ENCODE results near the gene CHKA. TPM values are rescaled to one million over a fixed set of nuclear protein-coding genes. Genes with fewer than 3 reads are reported as not detected.

CHKA gene
- total RNA-seq, 1 donor: 23.1 TPM

GRCh38 chr11:68032003-68032402 lies 89.2 kb downstream of the CHKA start:
- H3K9me3 ChIP-seq (ENCODE audit: low read depth, low read length): no peaks in the 10 kb centered on the region
- H3K4me1 ChIP-seq (ENCODE audit: insufficient read depth, low read length): peaks cover 44% of the 10 kb centered on the region
- H3K27me3 ChIP-seq (ENCODE audit: insufficient read depth, low read length): no peaks in the 10 kb centered on the region
- H3K4me3 ChIP-seq (ENCODE audit: low read length): no peak overlapping the region

- Histone ChIP-seq H3K4me1 (ENCODE audit: insufficient read depth, low read length) (peaks cover 35% of the 10 kb centered on the region), H3K27me3 (ENCODE audit: insufficient read depth, low read length) (no peaks in the 10 kb centered on the region), H3K4me3 (ENCODE audit: low read length) (peak overlapping the region; percentile 75), H3K9me3 (ENCODE audit: low read depth, low read length) (no peaks in the 10 kb centered on the region)
These were observed 90.1 kb downstream of the CHKA start for GRCh38 chr11:68031144-68031464.

DNA sequence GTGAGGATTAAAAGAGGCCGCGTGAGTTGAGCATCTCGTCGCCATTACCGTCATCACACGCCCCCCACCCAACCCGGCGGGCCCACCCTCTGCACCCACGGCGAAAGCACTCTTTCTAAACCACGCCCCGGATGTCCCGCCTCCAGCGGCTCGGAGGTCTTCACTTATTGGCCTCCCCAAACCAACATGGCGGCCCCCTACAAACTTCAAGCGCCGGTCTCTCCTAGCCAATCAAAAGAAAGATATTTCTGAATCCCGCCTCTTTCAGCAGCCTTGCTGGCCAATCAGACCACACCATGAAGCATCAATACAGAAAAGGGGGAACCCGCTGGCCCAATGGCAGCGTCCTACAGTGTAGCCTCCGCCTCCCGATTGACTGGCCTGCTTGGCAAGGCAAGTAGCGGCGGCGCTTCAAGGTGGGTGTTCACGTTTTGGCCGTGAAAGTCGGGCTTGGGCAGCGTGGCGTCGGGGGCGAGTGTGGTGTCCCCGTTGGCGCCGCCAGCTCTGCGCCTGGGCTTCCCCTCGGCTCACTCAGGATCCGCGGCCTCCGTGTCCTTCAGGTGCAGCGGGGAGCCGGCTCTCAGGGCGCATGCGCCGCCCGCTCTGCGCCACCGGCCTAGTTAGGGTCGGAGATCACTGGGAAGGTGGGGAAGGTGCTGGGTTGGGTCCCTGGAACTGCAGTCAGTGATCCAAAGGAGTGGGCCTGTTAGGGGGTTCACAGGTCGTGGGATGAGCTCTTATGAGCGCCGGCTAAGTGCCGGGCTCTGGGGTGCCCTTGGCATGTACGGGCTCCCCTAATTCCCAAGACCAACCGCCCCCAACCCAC lies 90.7 kb downstream of the CHKA start, which contains the start of gene NDUFS8:
Gene NDUFS8, plus strand, starts transcription at position 364 of the 826 bp plus-strand sequence. CDS start 1,471 bp downstream, outside the sequence.
- peaks cover 29% of the 10 kb centered on the region for H3K4me1 ChIP-seq (ENCODE audit: insufficient read depth, low read length)
- H3K4me3 ChIP-seq (ENCODE audit: low read length): peak within 1 kb of the TSS; percentile 75
- no peaks in the 10 kb centered on the region for H3K27me3 ChIP-seq (ENCODE audit: insufficient read depth, low read length)
- no peaks in the 10 kb centered on the region for H3K9me3 ChIP-seq (ENCODE audit: low read depth, low read length)

- peaks cover 24% of the 10 kb centered on the region for H3K4me1 ChIP-seq (ENCODE audit: insufficient read depth, low read length)
- no peaks in the 10 kb centered on the region for H3K27me3 ChIP-seq (ENCODE audit: insufficient read depth, low read length)
These were observed 92.2 kb downstream of the CHKA start for GRCh38 chr11:68028802-68029545.

DNA sequence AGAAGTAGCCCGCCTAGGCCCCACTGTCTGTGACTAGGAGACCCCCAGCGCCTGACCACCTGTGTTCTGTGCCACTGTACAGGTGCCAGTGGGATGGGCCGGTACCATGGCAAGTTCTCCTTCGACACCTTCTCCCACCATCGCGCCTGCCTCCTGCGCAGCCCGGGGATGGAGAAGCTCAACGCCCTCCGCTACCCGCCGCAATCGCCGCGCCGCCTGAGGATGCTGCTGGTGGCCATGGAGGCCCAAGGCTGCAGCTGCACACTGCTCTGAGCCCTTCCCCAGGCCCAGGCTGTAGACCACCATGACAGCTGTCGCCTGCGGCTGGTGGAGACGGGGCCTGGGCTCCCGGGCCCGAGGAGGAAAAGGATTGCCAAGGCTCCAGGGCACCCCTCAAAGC lies 93.5 kb downstream of the CHKA start:
- H3K9me3 ChIP-seq (ENCODE audit: low read depth, low read length): no peaks in the 10 kb centered on the region
- H3K27me3 ChIP-seq (ENCODE audit: insufficient read depth, low read length): no peaks in the 10 kb centered on the region
- H3K4me3 ChIP-seq (ENCODE audit: low read length): no peak overlapping the region
- peaks cover 24% of the 10 kb centered on the region for H3K4me1 ChIP-seq (ENCODE audit: insufficient read depth, low read length)

More at GRCh38 chr11:68028802-68029545, 92.2 kb downstream of the CHKA start:
- no peaks in the 10 kb centered on the region for H3K9me3 ChIP-seq (ENCODE audit: low read depth, low read length)
- no peak overlapping the region for H3K4me3 ChIP-seq (ENCODE audit: low read length)

GRCh38 chr11:68026391-68027105 lies 94.6 kb downstream of the CHKA start:
- H3K27me3 ChIP-seq (ENCODE audit: insufficient read depth, low read length): no peaks in the 10 kb centered on the region
- H3K9me3 ChIP-seq (ENCODE audit: low read depth, low read length): no peaks in the 10 kb centered on the region
- H3K4me3 ChIP-seq (ENCODE audit: low read length): no peak overlapping the region
- peaks cover 17% of the 10 kb centered on the region for H3K4me1 ChIP-seq (ENCODE audit: insufficient read depth, low read length)

DNA sequence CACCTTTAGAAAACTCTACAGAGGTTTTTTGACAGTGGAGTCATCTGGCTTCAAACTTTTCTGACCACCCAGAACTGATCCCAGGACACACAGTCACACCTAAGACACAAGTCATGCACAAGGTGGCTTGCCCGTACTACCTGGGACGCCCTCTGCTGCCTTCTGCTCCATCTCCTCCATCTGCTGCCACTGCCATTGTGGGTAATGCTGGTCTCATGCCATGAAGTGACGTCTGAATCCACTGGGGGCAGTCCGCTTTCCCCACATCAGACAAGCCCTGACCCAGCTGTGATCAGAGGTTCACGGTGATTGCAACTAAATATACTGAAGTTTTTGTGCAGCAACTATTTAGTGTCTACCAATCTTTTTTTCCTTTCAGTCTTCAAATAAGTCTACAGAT lies 96.1 kb downstream of the CHKA start:
- Histone ChIP-seq H3K27me3 (ENCODE audit: insufficient read depth, low read length) (no peaks in the 10 kb centered on the region), H3K4me3 (ENCODE audit: low read length) (no peak overlapping the region), H3K9me3 (ENCODE audit: low read depth, low read length) (no peaks in the 10 kb centered on the region)

DNA sequence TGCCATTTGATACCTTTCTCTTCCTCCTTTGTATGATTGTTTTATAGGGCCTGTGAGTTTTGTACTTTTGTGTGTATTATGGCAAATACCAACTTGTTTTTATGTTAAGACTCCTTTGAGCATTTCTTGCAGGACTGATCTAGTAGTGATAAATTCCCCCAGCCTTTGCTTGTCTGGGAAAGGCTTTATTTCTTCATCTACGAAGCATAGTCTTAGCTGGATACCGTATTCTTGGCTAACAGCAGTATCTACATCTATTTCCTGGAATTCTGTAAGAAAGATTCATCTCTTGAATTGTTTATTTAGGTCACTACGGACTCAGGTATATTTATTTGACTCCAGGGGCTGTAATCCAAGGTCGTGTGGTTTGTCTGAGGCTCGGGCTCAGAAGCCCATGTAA lies 96.7 kb downstream of the CHKA start:
- Histone ChIP-seq H3K4me1 (ENCODE audit: insufficient read depth, low read length) (peaks cover 3% of the 10 kb centered on the region), H3K27me3 (ENCODE audit: insufficient read depth, low read length) (no peaks in the 10 kb centered on the region), H3K9me3 (ENCODE audit: low read depth, low read length) (no peaks in the 10 kb centered on the region), H3K4me3 (ENCODE audit: low read length) (no peak overlapping the region)

More for the DNA sequence above, 96.1 kb downstream of the CHKA start:
- H3K4me1 ChIP-seq (ENCODE audit: insufficient read depth, low read length): peaks cover 9% of the 10 kb centered on the region

DNA sequence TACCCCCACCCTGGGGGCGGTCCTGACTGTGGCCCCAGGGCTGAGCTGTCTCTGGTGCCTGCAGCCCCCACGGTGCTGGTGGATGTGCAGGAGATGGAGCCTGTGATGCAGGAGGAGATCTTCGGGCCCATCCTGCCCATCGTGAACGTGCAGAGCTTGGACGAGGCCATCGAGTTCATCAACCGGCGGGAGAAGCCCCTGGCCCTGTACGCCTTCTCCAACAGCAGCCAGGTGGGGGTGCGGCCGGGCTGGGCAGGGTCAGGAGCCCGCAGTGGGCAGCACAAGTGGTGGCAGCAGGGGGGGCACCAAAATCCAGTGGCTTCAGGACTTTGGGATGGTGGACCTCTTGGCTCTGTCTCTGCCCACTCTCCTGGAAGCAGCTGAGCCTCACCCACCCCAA lies 98.7 kb downstream of the CHKA start:
- Histone ChIP-seq H3K9me3 (ENCODE audit: low read depth, low read length) (no peaks in the 10 kb centered on the region), H3K27me3 (ENCODE audit: insufficient read depth, low read length) (no peaks in the 10 kb centered on the region), H3K4me3 (ENCODE audit: low read length) (no peak overlapping the region), H3K4me1 (ENCODE audit: insufficient read depth, low read length) (no peaks in the 10 kb centered on the region)

DNA sequence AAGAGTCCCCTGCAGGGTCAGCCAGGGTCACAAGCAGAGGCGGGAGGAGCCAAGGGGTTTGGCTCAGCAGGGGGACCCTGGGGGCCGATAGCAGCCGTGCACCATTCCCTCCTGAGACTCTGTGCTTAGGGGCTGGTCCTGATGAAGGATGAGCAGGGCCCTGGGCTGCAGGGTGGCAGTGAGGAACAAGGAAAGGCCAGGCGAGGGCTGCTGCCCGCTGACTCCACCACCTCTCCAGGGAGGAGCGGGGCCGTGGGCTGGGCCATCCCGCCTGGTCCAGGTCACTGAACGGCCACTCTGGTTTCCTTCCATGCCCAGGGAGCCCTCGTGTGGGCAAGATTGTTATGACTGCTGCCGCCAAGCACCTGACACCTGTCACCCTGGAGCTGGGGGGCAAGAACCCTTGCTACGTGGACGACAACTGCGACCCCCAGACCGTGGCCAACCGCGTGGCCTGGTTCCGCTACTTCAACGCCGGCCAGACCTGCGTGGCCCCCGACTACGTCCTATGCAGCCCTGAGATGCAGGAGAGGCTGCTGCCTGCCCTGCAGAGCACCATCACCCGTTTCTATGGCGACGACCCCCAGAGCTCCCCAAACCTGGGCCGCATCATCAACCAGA lies 99.9 kb downstream of the CHKA start:
- H3K4me1 ChIP-seq (ENCODE audit: insufficient read depth, low read length): no peaks in the 10 kb centered on the region
- H3K9me3 ChIP-seq (ENCODE audit: low read depth, low read length): no peaks in the 10 kb centered on the region
- no peaks in the 10 kb centered on the region for H3K27me3 ChIP-seq (ENCODE audit: insufficient read depth, low read length)
- H3K4me3 ChIP-seq (ENCODE audit: low read length): no peak overlapping the region

DNA sequence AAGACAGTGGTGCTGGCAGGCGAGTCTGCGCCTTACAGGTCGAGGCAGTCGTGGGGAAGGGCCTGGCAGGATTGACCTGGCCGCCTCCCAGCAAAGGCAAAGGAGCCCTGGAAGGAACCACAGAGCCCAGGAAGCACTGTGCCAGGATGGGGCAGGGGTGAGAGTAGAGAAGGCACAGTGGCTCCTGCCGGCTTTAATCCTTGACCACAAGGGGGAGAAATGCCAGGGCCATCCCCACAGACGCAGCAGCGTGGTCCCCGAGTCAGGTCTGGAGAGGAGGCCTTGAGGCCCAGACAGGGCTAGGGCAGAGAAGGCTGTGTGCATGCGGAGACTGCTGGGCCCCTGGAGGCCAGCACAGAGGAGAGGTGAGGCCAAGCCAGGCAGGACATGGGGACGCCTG lies 100.6 kb downstream of the CHKA start:
- H3K4me1 ChIP-seq (ENCODE audit: insufficient read depth, low read length): no peaks in the 10 kb centered on the region
- H3K9me3 ChIP-seq (ENCODE audit: low read depth, low read length): no peaks in the 10 kb centered on the region
- no peak overlapping the region for H3K4me3 ChIP-seq (ENCODE audit: low read length)
- no peaks in the 10 kb centered on the region for H3K27me3 ChIP-seq (ENCODE audit: insufficient read depth, low read length)

- H3K4me1 ChIP-seq (ENCODE audit: insufficient read depth, low read length): peaks cover 1% of the 10 kb centered on the region
These were observed 101.7 kb downstream of the CHKA start for GRCh38 chr11:68019486-68019885.

DNA sequence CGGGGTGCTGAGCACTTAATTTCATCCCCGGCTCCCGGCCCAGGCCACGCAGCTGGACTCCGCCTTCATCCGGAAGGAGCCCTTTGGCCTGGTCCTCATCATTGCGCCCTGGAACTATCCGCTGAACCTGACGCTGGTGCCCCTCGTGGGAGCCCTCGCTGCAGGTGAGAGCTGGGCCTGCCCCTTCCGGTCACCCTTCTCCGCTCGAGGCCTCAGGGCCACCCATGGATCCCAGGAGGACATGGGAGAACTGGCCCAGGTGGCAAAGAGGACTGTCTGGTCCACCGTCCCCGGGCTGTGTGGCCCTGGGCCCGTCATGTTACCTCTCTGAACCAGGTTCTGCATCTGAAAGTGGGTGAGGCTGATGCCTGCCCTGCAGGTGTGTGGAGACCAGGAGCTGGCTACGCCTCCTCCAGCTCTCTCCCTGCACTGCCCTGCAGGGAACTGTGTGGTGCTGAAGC lies 102.4 kb downstream of the CHKA start:
- Histone ChIP-seq H3K4me3 (ENCODE audit: low read length) (no peak overlapping the region), H3K27me3 (ENCODE audit: insufficient read depth, low read length) (no peaks in the 10 kb centered on the region), H3K9me3 (ENCODE audit: low read depth, low read length) (no peaks in the 10 kb centered on the region), H3K4me1 (ENCODE audit: insufficient read depth, low read length) (peaks cover 8% of the 10 kb centered on the region)

More at GRCh38 chr11:68019486-68019885, 101.7 kb downstream of the CHKA start:
- Histone ChIP-seq H3K4me3 (ENCODE audit: low read length) (no peak overlapping the region), H3K27me3 (ENCODE audit: insufficient read depth, low read length) (no peaks in the 10 kb centered on the region), H3K9me3 (ENCODE audit: low read depth, low read length) (no peaks in the 10 kb centered on the region)

DNA sequence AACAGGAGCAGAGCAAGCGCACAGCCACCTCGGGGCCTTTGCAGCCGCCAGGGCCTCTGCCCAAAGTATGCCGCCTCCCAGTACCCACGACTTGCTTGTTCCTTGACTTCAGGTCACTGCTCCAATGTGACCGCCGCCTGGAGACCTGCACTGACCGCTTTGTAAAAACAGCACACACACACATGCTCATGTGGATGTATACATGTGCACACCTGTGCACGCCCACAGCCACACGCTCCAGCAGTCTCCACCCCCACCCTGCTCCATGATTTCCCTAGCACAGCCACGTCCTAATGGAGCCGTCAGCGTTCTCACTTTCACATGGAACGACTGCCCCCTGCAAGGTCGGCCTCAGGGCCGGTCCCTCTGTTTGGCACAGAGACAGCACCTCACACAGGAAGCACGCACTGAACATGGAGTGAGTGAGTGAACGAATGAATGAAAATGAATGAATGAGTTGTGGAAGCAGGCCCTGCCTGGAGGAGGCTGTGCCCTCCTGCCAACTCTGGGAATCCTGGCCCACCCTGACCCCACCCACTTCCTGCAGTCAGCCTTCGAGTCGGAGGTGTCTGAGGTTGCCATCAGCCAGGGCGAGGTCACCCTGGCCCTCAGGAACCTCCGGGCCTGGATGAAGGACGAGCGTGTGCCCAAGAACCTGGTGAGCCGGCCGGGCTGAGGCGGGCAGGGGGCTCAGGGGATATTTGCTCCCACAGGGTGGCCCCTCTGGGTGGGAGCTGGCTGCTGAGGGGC lies 103.0 kb downstream of the CHKA start:
- no peak overlapping the region for H3K4me3 ChIP-seq (ENCODE audit: low read length)
- no peaks in the 10 kb centered on the region for H3K9me3 ChIP-seq (ENCODE audit: low read depth, low read length)
- H3K4me1 ChIP-seq (ENCODE audit: insufficient read depth, low read length): peaks cover 14% of the 10 kb centered on the region
- no peaks in the 10 kb centered on the region for H3K27me3 ChIP-seq (ENCODE audit: insufficient read depth, low read length)

Measured in mononuclear cell (primary cell).